IPS-18a (cell line): Measurements from ENCODE around the gene RHBDF1.

Source experiments
- H3K27ac ChIP-seq: one replicate; pipeline ENCODE4 v1.5.1; 2013; ENCODE audit warnings: low read length
- H3K27me3 ChIP-seq: one replicate; pipeline ENCODE4 v1.6.1; 2013; ENCODE audit warnings: mild to moderate bottlenecking, low read length; ENCODE audit not compliant: control insufficient read depth, insufficient read depth
- H3K36me3 ChIP-seq: one replicate; pipeline ENCODE4 v1.6.1; 2013; ENCODE audit warnings: low read depth, low read length; ENCODE audit not compliant: control insufficient read depth
- H3K4me1 ChIP-seq: one replicate; pipeline ENCODE4 v1.6.1; 2013; ENCODE audit warnings: low read depth, low read length; ENCODE audit not compliant: control insufficient read depth
- H3K4me3 ChIP-seq: one replicate; pipeline ENCODE4 v1.5.1; 2013; ENCODE audit warnings: low read length
- H3K9ac ChIP-seq: one replicate; pipeline ENCODE4 v1.6.1; 2013; ENCODE audit warnings: mild to moderate bottlenecking, low read length, moderate library complexity
- H3K9me3 ChIP-seq: one replicate; pipeline ENCODE4 v1.6.1; 2013; ENCODE audit warnings: low read depth, low read length; ENCODE audit not compliant: control insufficient read depth

RHBDF1 gene

GRCh38 chr16:72561-73548 lies at the start of gene RHBDF1:
Gene RHBDF1, minus strand, starts transcription at chr16:72631. Its CDS starts 7,616 bp downstream, at chr16:65015.
- Histone ChIP-seq H3K36me3 (no peaks in the 10 kb centered on the region), H3K9ac (peak within 1 kb of the TSS; percentile 55), H3K4me3 (peak within 1 kb of the TSS; percentile 61), H3K4me1 (peaks cover 33% of the 10 kb centered on the region), H3K9me3 (no peaks in the 10 kb centered on the region), H3K27me3 (peaks cover 8% of the 10 kb centered on the region), H3K27ac (no peak within 1 kb of the TSS)

- Histone ChIP-seq H3K9ac (no peak overlapping the region), H3K4me1 (no peaks in the 10 kb centered on the region), H3K27me3 (no peaks in the 10 kb centered on the region), H3K4me3 (no peak overlapping the region), H3K36me3 (no peaks in the 10 kb centered on the region), H3K9me3 (no peaks in the 10 kb centered on the region), H3K27ac (no peak overlapping the region)
Observed at GRCh38 chr16:120756-121155, 48.3 kb upstream of the RHBDF1 start.

- Histone ChIP-seq H3K27ac (no peak overlapping the region), H3K27me3 (no peaks in the 10 kb centered on the region), H3K4me3 (no peak overlapping the region), H3K9ac (no peak overlapping the region), H3K4me1 (no peaks in the 10 kb centered on the region), H3K9me3 (no peaks in the 10 kb centered on the region), H3K36me3 (no peaks in the 10 kb centered on the region)
Observed at GRCh38 chr16:119835-120491, 47.5 kb upstream of the RHBDF1 start.

GRCh38 chr16:119295-119694 lies 46.9 kb upstream of the RHBDF1 start:
- Histone ChIP-seq H3K4me1 (no peaks in the 10 kb centered on the region), H3K27me3 (no peaks in the 10 kb centered on the region), H3K4me3 (no peak overlapping the region), H3K9me3 (no peaks in the 10 kb centered on the region), H3K9ac (no peak overlapping the region), H3K27ac (no peak overlapping the region), H3K36me3 (no peaks in the 10 kb centered on the region)

- H3K9me3 ChIP-seq, result no peaks in the 10 kb centered on the region
- no peak overlapping the region for H3K9ac ChIP-seq
- no peak overlapping the region for H3K4me3 ChIP-seq
- no peaks in the 10 kb centered on the region for H3K27me3 ChIP-seq
- H3K36me3 ChIP-seq, result no peaks in the 10 kb centered on the region
- no peak overlapping the region for H3K27ac ChIP-seq
- no peaks in the 10 kb centered on the region for H3K4me1 ChIP-seq
Observed at GRCh38 chr16:118857-119256, 46.4 kb upstream of the RHBDF1 start.

- Histone ChIP-seq H3K4me1 (no peaks in the 10 kb centered on the region), H3K9ac (no peak overlapping the region), H3K27me3 (no peaks in the 10 kb centered on the region), H3K36me3 (no peaks in the 10 kb centered on the region), H3K4me3 (no peak overlapping the region), H3K9me3 (no peaks in the 10 kb centered on the region), H3K27ac (no peak overlapping the region)
Observed at GRCh38 chr16:117379-118365, 45.2 kb upstream of the RHBDF1 start.

- H3K4me3 ChIP-seq, result no peak overlapping the region
- H3K9ac ChIP-seq, result no peak overlapping the region
- H3K27me3 ChIP-seq, result no peaks in the 10 kb centered on the region
- peaks cover 3% of the 10 kb centered on the region for H3K36me3 ChIP-seq
- H3K4me1 ChIP-seq, result no peaks in the 10 kb centered on the region
- no peak overlapping the region for H3K27ac ChIP-seq
- no peaks in the 10 kb centered on the region for H3K9me3 ChIP-seq
Observed at GRCh38 chr16:116015-116414, 43.6 kb upstream of the RHBDF1 start.

GRCh38 chr16:114327-114726 lies 41.9 kb upstream of the RHBDF1 start:
- Histone ChIP-seq H3K4me3 (no peak overlapping the region), H3K36me3 (peaks cover 3% of the 10 kb centered on the region), H3K27ac (no peak overlapping the region), H3K27me3 (no peaks in the 10 kb centered on the region), H3K9me3 (no peaks in the 10 kb centered on the region), H3K9ac (no peak overlapping the region), H3K4me1 (no peaks in the 10 kb centered on the region)

GRCh38 chr16:112153-112840 lies 39.9 kb upstream of the RHBDF1 start:
- H3K4me3 ChIP-seq, result no peak overlapping the region
- H3K36me3 ChIP-seq, result peaks cover 3% of the 10 kb centered on the region
- H3K9ac ChIP-seq, result no peak overlapping the region
- no peaks in the 10 kb centered on the region for H3K4me1 ChIP-seq
- H3K9me3 ChIP-seq, result no peaks in the 10 kb centered on the region
- H3K27me3 ChIP-seq, result no peaks in the 10 kb centered on the region
- no peak overlapping the region for H3K27ac ChIP-seq

GRCh38 chr16:106623-107324 lies 34.3 kb upstream of the RHBDF1 start:
- H3K9ac ChIP-seq, result no peak overlapping the region
- no peak overlapping the region for H3K27ac ChIP-seq
- no peaks in the 10 kb centered on the region for H3K27me3 ChIP-seq
- no peaks in the 10 kb centered on the region for H3K36me3 ChIP-seq
- H3K4me3 ChIP-seq, result no peak overlapping the region
- no peaks in the 10 kb centered on the region for H3K4me1 ChIP-seq
- H3K9me3 ChIP-seq, result no peaks in the 10 kb centered on the region
